Stimulated activated CD4-positive, alpha-beta T cell treated with anti-CD3 and anti-CD28 coated beads, Interleukin-4, amount 100 ng/mL, for 48 hours (primary cell): Measurements from ENCODE around the gene SNX5.

Source experiments
- DNase-seq, 2 donors: peaks; one replicate each; pipeline ENCODE4 v3.0.0-alpha.2; 2020; ENCODE audit warnings: low read depth in 2 of 2

SNX5 gene

DNA sequence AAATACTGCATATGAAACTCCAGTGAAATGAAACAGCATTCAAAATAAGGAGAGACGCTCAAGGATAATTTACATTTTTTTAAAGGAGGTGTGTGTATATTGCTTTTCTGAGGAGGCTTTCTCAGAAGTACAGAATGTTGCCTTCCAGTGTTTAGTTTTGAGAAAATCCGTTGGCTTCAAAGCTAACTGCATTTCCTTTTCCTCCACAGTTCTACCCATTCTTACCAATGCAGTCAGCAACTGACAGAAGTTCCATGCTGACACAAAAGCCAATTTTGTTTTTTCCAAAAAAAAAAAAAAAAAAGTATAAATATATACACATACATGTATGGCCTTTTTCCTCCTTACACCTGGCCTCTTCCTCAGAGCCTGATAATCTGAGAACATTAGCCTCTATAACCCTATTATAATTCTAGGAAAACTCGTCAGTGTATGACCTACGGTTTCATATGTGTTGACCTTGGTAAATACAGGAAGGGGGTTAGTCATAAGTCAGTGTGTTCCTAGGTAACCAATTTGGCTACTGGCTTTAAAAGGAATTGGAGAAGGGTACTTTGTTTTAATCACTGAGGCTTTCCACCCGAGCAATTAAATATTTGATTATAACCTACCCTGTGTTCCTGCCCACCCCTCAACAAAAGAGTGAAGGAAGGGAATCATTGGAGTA, 24.4 kb upstream of the SNX5 start:
- DNase-seq, result no peak

DNA sequence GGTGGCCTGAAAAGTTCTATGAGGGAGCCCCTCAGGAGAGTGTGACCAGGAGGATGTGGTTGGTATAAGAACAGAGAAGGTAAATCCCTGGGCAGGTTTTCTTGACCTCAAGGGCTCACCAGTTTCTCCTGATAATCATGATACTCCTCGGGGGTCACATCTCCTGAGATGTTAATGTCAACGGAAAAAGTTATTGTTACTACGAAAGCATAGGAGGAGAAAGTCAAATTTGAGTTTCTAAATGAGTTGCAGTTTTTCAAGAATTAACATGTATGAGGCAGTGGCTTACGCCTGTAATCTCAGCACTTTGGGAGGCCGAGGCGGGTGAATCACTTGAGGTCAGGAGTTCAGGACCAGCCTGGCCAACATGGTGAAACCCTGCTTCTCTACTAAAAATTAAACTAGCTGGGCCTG, 23.6 kb upstream of the SNX5 start:
- peak; percentile 20 to 40 for DNase-seq

DNA sequence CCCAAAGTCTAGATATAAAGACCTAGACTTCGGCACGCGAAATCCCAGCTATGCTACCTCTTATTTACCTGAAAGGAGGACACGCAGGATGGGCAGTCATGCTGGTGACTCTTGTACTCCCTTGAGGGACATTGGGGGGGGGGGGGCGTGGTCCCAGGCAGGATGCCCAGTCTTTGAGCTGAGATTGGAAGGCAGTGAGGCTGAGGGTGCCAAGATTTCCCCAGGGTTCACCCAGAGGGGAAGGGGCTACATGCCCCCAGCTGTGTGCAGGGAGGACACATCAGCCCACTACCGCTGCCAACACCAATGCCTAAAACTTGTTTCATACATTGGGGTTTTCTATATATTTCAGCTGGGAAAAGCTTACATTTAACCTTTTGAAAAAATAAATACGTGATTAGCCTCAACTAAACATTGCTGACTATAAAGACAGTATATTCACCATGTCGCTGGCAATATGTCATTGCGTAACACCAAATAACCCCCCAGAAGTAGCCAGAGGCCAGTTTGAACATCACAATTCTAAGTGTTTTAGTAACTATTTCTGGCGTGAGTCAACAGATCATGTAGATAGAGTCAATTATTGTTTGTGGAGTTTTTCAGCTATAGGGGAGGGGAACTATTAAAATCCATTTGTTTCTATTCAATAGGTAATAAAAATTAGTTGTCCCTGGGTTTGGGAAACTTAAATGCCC, 21.8 kb upstream of the SNX5 start:
- no peak for DNase-seq

DNA sequence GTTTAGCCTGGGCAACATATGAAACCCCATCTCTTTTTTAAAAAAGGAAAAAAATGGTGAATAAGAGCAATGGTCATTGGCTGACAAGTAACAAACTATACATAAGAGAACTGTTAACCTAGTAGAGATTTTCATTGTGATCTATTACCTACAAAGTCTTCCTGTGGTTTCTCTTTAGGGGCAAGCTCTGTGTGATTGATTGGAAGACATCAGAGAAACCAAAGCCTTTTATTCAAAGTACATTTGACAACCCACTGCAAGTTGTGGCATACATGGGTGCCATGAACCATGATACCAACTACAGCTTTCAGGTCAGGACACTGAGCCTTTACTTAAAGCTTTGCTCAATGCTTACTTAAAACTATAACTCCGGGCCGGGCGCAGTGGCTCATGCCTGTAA, 19.4 kb upstream of the SNX5 start:
- no peak for DNase-seq

DNA sequence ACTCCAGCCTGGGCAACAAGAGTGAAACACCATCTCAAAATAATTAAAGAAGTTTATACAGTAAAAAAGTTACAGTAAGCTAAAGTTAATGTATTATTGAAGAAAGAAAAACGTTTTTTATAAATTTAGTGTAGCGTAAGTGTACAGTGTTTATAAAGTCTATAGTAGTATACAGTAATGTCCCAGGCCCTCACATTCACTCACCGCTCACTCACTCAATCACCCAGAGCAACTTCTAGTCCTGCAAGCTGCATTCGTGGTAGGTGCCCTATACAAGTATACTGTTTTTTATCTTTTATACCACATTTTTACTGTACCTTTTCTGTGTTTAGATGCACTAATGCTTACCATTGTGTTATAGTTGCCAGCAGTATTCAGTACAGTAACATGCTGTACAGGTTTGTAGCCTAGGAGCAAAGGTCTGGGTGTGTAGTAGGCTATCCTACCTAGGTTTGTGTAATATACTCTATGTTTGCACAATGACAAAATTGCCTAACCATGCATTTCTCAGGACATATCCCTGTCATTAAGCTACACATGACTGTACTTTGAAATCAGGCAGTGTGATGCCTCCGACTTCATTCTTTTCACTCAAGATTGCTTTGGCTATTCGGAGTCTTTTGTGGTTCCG, 16.9 kb upstream of the SNX5 start:
- no peak for DNase-seq

DNA sequence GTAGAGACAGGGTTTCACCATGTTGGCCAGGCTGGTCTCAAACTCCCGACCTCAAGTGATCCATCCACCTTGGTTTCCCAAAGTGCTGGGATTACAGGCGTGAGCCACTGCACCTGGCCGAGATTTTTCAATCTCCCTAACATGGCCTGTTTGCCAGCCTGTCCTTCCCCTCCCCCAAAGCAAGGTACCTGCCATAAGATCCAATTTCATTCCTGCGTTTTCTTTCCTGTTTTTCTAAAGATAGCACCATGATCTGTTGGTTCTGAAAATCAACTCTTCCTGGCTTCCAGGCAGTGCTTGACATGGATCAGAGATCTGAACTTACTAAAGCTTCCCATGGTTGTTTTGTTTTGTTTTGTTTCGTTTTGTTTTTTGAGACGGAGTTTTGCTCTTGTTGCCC, 7.7 kb upstream of the SNX5 start:
- DNase-seq, result no peak

DNA sequence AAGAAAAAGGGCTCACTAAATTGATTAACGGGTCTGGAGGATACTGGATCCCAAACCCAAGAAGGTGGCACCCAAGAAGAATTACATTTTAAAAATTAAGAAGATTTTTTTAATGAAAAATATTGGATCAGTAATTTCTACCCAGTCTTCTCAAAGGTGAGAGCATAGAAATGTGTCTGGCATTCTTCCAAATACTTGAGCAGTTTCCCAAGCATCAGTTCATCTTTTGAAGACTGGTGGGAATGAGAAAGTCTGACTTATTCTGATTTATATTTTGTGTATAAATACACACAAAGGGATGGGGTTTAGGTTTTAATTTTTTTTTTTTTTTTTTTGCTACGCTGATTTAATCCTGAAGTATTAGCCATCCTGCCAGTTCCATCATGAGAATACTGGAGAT, 3.5 kb upstream of the SNX5 start:
- no peak for DNase-seq

DNA sequence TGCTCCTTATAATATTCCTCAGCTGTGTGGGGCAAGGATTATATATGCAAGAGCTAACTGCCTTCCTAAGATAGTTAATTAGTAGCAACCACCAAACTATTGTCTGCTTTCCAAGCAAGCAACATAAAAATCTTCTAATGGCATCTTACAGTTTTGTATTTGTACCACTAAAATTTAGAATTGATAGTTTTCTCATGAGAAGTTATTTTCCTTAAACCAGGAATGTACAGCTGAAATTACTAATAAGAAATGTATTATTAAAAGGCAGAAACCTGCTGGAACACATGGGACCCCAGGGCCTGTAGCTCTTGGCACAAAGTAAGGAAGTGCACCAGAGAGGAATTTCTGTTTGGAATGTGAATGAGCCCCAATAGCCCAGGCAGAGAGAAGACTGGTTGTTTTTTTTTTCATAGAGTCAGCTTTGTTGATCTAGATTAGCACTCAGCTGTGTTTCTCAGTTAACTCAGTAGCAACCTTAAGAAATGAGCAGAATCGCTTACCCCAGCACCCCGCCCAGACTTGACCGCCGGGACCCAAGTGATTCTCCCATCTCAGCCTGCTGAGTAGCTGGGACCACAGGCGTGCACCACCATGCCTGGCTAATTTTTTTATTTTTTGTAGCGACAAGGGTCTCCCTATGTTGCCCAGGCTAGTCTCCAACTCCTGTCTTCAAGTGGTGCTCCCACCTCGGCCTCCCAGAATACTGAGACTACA, 2.9 kb upstream of the SNX5 start:
- DNase-seq, result no peak

DNA sequence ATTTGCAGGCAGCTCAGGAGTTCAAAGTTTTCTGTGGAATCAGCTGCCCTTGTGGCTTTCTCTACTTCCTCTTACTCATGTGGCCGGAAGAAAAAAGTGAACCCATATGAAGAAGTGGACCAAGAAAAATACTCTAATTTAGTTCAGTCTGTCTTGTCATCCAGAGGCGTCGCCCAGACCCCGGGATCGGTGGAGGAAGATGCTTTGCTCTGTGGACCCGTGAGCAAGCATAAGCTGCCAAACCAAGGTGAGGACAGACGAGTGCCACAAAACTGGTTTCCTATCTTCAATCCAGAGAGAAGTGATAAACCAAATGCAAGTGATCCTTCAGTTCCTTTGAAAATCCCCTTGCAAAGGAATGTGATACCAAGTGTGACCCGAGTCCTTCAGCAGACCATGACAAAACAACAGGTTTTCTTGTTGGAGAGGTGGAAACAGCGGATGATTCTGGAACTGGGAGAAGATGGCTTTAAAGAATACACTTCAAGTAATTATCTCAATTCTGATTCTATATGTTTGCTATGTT, 1.4 kb upstream of the SNX5 start:
- DNase-seq, result no peak

DNA sequence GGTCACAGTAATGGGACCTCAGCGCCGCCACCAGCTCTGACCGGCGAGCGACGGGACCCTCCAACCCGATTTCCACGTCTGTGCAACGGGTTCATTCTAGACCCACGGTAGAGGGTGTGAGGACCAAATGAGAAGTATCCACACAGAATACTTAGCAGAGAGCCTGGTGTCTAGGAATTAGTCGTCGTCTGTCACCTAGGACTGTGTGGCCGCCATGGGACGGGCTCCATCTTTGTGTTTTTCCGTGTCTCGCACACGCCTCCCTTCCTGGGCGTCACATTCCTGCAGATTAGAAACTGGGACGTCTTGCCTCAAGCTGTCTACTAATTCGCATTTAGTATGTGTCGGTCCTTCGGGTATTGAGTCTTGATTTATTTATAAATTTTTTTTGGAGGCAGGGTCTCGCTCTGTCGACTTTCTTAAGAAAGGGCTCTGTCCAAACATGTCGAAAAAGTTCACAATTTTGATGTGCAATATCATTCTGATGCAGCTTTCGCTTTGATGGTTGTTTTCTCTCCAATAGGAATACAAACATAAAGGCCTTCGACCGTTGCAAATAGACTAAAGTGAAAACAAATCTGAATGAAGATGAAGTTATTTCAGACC, 787 bp upstream of the SNX5 start:
- DNase-seq, result peak in 1 of 2 donors; percentile 39

DNA sequence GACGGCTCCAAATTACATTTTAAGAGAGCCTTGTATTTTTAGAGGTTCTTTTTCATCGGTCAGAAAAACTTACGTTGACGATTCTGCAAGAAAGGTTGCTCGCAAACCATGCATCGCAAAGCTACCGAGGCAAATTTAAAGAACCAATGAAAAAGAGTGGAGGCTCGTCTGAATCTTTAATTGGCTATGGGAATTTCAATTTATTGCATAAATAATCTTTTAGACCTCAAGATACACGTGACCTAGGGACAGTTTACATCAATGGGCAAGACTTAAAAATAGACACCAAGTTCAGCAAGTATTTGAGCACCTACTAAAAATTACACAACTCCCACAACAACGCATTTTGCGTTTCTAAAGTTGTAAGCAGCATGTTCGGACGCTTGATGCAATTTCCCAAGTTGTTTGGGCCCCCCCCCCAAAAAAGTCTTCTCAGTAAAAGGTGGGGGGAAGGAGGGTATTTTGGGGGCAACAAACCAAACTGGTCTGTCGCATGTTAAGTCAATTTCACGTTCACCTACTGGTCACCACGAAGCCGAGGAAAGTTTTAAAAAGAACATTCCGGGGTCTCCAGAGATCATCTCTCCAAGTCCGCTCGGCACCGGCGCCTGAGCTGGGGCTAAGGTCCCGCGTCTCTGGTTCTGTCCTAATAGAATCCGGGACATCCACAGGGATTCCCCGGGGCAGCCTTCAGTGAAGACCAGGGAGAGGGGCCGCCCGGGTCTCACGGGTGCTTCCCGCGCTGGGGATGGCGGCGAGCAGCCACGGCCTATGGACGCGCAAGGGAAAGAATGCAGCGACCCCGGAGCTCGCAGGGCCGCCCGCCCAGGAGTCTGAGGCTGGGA, 851 bp downstream of the SNX5 start:
- DNase-seq, result peak in 1 of 2 donors; percentile 21

DNA sequence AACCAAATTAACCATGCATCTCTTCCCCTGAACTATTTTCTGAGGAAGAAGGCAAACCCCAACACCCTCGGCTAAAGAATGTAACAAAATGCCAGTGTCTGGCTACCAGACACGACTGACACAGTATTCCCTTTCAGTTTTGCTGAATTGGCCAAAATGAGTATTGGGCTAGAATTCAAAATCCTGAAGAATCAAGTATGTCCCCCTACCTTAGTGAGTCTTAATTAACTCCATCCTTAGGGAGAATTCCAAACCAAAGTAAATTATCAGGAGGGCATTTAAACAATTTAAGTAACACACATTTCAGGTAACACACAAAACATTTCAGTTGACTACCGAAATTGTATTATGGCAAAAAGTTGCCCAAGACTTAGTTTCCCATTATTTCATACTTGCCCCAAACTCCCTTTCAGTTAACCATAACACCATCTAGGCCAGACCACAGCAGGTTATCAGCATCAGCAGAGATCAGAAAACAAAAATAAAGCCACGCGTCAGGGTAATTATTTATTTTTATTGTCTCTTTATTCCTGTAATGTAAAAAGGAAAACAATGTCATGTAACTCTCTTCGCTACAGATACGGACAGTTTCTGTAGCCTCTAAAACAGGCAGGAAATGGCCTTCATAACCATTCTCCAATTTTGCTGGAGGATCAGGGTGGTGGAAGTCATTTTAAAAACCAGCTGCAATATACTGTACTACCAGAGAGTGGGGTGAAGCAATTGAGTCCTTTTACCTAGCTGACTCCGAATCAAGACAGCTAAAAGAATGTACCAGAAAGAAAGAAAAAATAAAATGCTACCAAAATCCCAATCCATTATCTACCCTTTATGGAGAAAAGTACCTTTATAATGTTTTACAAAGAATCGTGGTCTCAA, 1.9 kb downstream of the SNX5 start:
- DNase-seq, result no peak

DNA sequence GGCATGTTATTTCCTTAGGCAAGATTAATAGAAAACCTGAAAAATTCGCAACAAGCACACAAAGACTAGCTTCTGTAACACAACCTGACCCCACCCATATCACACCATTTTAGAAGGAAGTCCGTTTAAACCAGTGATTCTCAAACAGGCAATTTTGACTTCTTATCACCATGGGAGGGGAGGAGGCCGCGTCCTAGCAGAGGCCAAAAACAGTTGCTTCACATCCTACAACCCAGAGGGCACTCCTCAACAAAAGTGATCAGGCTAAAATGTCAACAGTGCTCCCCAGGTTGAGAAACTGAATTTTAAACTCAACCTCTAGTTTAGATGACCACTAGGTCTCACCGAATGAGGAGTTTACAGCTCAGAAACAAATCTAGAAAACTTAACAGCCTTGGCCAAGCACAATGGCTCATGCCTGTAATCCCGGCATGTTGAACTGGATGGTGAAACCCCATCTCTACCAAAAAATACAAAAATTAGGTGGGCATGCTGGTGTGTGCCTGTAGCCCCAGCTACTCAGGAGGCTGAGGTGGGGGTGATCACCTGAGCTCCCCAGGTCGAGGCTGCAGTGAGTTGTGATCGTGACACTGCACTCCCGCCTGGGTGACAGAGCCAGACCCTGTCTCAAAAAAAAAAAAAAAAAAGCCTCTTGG, 3.4 kb downstream of the SNX5 start:
- no peak for DNase-seq

DNA sequence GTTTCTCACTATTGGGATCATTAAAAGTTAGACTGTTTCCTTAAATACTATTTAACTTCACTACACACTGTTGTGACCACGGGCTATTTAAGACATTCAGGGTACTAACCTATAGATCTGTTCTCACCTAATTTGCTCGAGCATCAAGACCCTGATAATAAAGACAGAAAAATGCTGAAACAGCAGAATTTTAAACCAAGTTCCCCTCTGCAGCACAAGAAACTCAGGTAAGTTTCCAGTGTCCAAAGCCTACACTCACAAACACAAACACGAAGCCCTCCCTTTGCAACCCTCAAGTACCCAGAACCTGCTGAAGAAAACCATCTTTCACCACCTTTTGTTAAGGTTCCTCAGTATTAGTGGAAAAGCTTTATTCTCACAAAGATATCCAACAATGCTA, 4.0 kb downstream of the SNX5 start:
- no peak for DNase-seq

DNA sequence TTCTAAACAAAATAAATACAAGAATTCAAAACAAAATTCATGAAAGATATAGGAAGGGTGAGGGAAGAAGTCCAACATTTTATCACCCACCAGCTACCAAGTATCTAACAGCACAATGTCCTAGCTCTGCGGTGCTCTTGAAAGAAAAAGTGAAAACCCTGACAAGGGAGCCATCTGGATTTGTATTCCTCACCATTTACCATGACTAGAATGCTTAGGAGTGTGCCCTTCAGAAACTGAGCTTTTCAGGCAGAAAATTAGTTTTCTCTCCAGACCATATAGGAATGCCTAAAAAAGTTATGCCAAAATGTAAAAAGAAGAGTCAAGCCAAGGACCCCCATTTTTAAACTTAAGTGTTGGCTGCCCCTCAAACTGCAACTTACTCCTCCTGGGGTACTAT, 4.5 kb downstream of the SNX5 start:
- DNase-seq, result no peak

DNA sequence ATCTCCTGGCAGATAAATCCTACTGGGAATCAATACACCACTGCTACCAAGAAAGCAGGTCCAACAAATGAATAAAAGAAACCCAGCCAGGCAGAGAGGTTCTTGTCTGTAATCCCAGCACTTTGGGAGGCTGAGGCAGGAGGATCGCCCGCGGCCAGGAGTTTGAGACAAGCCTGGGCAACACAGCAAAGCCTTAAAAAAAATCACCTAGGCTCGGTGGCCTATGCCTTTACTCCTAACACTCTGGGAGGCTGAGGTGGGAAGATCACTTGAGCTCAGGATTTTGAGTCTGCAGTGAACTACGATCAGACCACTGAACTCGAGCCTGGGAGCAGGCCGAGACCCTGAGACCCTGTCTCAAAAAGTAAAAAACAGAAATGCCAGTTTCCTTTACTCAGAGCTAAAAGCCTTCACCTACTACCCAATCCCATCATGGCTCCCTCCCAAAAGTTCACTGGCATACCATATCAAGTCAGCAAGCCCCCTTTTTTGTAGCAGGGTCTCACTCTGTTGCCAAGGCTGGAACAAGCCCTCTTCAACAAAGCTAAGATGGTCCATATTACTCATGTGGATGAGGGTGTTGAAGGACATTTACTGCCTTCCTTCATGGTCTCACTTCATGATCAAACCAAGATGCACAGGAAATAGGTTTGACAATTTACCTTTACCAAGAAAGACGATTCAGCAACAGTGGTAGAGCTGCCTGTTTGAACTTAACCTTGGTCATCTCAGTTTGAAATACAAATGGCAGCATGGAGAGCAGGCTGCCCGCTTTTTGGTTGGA, 5.3 kb downstream of the SNX5 start:
- no peak for DNase-seq

DNA sequence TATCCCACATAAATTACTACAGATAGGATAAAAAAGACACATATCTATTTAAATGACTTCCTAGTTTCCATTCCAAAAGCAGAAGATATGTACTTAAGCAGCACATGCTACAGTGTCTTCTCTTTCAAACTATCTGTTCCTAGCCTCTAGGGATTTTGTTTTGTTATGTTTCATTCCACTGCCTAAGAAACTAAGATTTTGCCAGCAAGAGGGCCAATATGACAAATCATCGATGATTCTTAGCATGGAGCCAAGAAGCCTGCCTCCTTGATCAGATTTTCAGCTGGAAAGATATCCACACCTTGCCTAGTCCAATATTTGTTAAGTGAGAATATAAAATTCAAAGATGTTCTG, 7.0 kb downstream of the SNX5 start:
- no peak for DNase-seq

DNA sequence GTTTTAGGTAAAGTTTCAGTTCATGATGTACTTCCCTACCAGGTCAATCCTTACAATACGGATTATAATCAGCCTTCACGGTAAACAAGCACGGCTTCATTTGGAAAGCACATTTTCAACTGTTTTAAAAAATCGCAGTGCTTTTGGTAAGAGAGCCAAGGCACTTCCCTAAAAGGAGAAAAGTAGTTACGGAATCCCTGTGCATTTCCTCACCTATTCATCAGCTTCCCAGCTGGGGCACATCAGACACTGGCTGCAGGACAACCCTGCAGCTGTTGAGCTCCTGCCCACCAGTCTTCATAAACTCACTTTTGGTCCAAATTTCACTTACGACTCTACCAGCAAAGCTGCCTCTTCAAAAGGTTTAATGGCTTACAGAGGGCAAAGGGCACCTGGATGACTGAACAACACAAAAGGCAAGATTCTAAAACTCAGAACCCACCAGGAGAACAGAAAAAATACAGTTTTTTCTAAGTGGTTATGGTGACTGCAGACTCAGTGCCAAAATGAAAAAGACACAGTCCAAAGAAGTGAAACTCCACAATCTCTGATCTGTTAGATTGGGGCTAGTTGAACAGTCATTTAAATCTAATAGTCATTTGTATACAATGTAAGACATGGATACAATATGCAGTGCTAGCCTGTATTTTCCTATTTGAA, 7.5 kb downstream of the SNX5 start:
- DNase-seq, result no peak
